HCT116 (cell line): ENCODE measurements around the gene TEDDM1. TPM values are rescaled to one million over a fixed set of nuclear protein-coding genes. Genes with fewer than 3 reads are reported as not detected.
A peak's percentile ranks its signal among the peaks of the same experiment; 100 is the strongest.

Experiments used
- ATAC-seq: fragments of 200-7000 bp; cut with Tn5 transposase; 2 replicates; pipeline ENCODE4 v1.9.1; 2020; ENCODE audit warnings: mild to moderate bottlenecking, moderate library complexity
- BruUV-seq: library from RNA; stranded (reverse); fragments of 400-500 nt; replicated peaks from 2 replicates; lab custom pipeline; 2021; lab: Mats Ljungman, UMichigan
- CTCF ChIA-PET: fragments of 300-600 bp; sonication (Branson Sonifier 250); formaldehyde crosslinking; loops from one replicate; lab custom pipeline; 2021; ENCODE audit warnings: antibody characterized with exemption; lab: Charles Lee
- POLR2A ChIA-PET: fragments of 300-600, 350-600 bp; sonication (Branson Sonifier 250); formaldehyde crosslinking; loops from one replicate; lab custom pipeline; 2021; ENCODE audit warnings: antibody characterized with exemption; lab: Charles Lee
- RAD21 ChIA-PET, 2 experiments: fragments of 300-600 bp; sonication (Branson Sonifier 250); formaldehyde crosslinking; loops; one replicate each; lab custom pipeline; 2023; ENCODE audit warnings: low total read pairs in 2 of 2; ENCODE audit not compliant: uncharacterized antibody in 2 of 2, unreplicated experiment in 2 of 2, low non-redundant PET in 1 of 2; lab: Charles Lee
- DNase-seq: peaks from one replicate; pipeline ENCODE4 v3.0.0-alpha.2; 2010; ENCODE audit warnings: low read depth, low spot score
- H2AFZ ChIP-seq: fragments of 200-600 bp; shearing (Covaris generic), sonication (generic); 2 replicates; pipeline ENCODE4 v1.6.1; 2017; ENCODE audit warnings: low read depth, mixed run types, mixed read lengths, antibody characterized with exemption, low read length; ENCODE audit not compliant: poor library complexity, severe bottlenecking
- H3K27ac ChIP-seq: 2 replicates; pipeline ENCODE4 v1.5.1; 2012; ENCODE audit warnings: low read depth, low read length
- H3K27me3 ChIP-seq: fragments of 200-600 bp; sonication (generic); 2 replicates; pipeline ENCODE4 v1.6.1; 2016; ENCODE audit warnings: mixed run types, low read length, mixed read lengths; ENCODE audit not compliant: insufficient read depth
- H3K36me3 ChIP-seq, 2 experiments: fragments of 200-500 bp in 1 of 2; fragments of 200-600 bp in 1 of 2; sonication (Bioruptor generic) in 1 of 2; sonication (generic) in 1 of 2; 2 replicates each; pipeline versions ENCODE4 v1.5.1 to v1.6.1; 2014 to 2016; ENCODE audit warnings: low read length in 2 of 2, inconsistent platforms in 1 of 2, mixed read lengths in 1 of 2, mixed run types in 1 of 2; ENCODE audit not compliant: insufficient read depth in 2 of 2, control insufficient read depth in 1 of 2
- H3K4me1 ChIP-seq, 2 experiments: fragments of 200-600 bp in 1 of 2; sonication (generic) in 1 of 2; 2 replicates each; pipeline versions ENCODE4 v1.5.1 to v1.6.1; 2012 to 2017; ENCODE audit warnings: low read length in 2 of 2, inconsistent platforms in 1 of 2, mild to moderate bottlenecking in 1 of 2, mixed read lengths in 1 of 2, mixed run types in 1 of 2, moderate library complexity in 1 of 2; ENCODE audit not compliant: insufficient read depth in 2 of 2, control insufficient read depth in 1 of 2
- H3K4me2 ChIP-seq: fragments of 200-600 bp; sonication (generic); 2 replicates; pipeline ENCODE4 v1.6.1; 2017; ENCODE audit warnings: mixed run types, low read length, mixed read lengths
- H3K4me3 ChIP-seq, 2 experiments: fragments of 200-600 bp in 1 of 2; sonication (generic) in 1 of 2; replicated peaks in 1 of 2; 2 replicates each; pipeline ENCODE4 v1.5.1; 2011 to 2016; ENCODE audit warnings: low read length in 2 of 2, control low read depth in 1 of 2, low read depth in 1 of 2, mild to moderate bottlenecking in 1 of 2, mixed read lengths in 1 of 2, mixed run types in 1 of 2
- H3K79me2 ChIP-seq: fragments of 200-600 bp; sonication (generic); 2 replicates; pipeline ENCODE4 v1.6.1; 2017; ENCODE audit warnings: mild to moderate bottlenecking, mixed run types, low read length, moderate library complexity, mixed read lengths; ENCODE audit not compliant: insufficient read depth
- H3K9ac ChIP-seq: fragments of 200-600 bp; sonication (generic); 2 replicates; pipeline ENCODE4 v1.6.1; 2016; ENCODE audit warnings: low read length, mixed read lengths
- H3K9me2 ChIP-seq: fragments of 200-600 bp; sonication (generic), shearing (Covaris generic); 2 replicates; pipeline ENCODE4 v1.6.1; 2017; ENCODE audit warnings: mixed run types, mild to moderate bottlenecking, moderate library complexity; ENCODE audit not compliant: insufficient read depth
- H3K9me3 ChIP-seq, 2 experiments: fragments of 200-500 bp in 1 of 2; fragments of 200-600 bp in 1 of 2; sonication (Bioruptor generic) in 1 of 2; sonication (generic) in 1 of 2; 2 replicates each; pipeline ENCODE4 v1.6.1; 2014 to 2017; ENCODE audit warnings: low read length in 2 of 2, mixed read lengths in 2 of 2, inconsistent platforms in 1 of 2, low read depth in 1 of 2, mild to moderate bottlenecking in 1 of 2, mixed run types in 1 of 2, moderate library complexity in 1 of 2; ENCODE audit not compliant: control insufficient read depth in 1 of 2, insufficient read depth in 1 of 2
- H4K20me1 ChIP-seq: fragments of 200-600 bp; sonication (generic), shearing (Covaris generic); 2 replicates; pipeline ENCODE4 v1.6.1; 2017; ENCODE audit warnings: mixed run types, mild to moderate bottlenecking, moderate library complexity; ENCODE audit not compliant: insufficient read depth
- ATF3 ChIP-seq: IDR thresholded peaks from 2 replicates; pipeline ENCODE4 v1.6.1; 2012
- CBX3 ChIP-seq: IDR thresholded peaks from 2 replicates; pipeline ENCODE4 v1.6.1; 2012; ENCODE audit warnings: low read depth
- CEBPB ChIP-seq: IDR thresholded peaks from 2 replicates; pipeline ENCODE4 v1.6.1; 2012; ENCODE audit warnings: low read depth
- CTCF ChIP-seq, 3 experiments: fragments of 200-600 bp in 1 of 3; sonication (generic) in 1 of 3; IDR thresholded peaks in 2 of 3; conservative IDR thresholded peaks in 1 of 3; 2 replicates each; pipeline ENCODE4 v1.5.1; 2012 to 2017; ENCODE audit warnings: low read depth in 2 of 3, low read length in 2 of 3, antibody characterized with exemption in 1 of 3, borderline replicate concordance in 1 of 3, control low read depth in 1 of 3, mild to moderate bottlenecking in 1 of 3, mixed read lengths in 1 of 3, mixed run types in 1 of 3, moderate library complexity in 1 of 3; ENCODE audit not compliant: insufficient read depth in 1 of 3
- EGR1 ChIP-seq: IDR thresholded peaks from 2 replicates; pipeline ENCODE4 v1.6.1; 2012; ENCODE audit warnings: low read depth
- ELF1 ChIP-seq: IDR thresholded peaks from 2 replicates; pipeline ENCODE4 v1.6.1; 2012; ENCODE audit warnings: low read depth, borderline replicate concordance
- EZH2 ChIP-seq: fragments of 200-600 bp; sonication (generic); IDR thresholded peaks from 2 replicates; pipeline ENCODE4 v1.6.1; 2017; ENCODE audit warnings: antibody characterized with exemption, mixed run types
- EZH2phosphoT487 ChIP-seq: fragments of 200-600 bp; IDR thresholded peaks from 2 replicates; pipeline ENCODE4 v1.6.1; 2018; ENCODE audit warnings: antibody characterized with exemption, borderline replicate concordance
- FOSL1 ChIP-seq: IDR thresholded peaks from 2 replicates; pipeline ENCODE4 v1.6.1; 2012; ENCODE audit warnings: low read depth
- JUND ChIP-seq: IDR thresholded peaks from 2 replicates; pipeline ENCODE4 v1.6.1; 2012
- MAX ChIP-seq: IDR thresholded peaks from 2 replicates; pipeline ENCODE4 v1.6.1; 2012
- POLR2A ChIP-seq: IDR thresholded peaks from 2 replicates; pipeline ENCODE4 v1.7.0; 2011; ENCODE audit warnings: borderline replicate concordance; ENCODE audit not compliant: insufficient read depth, insufficient read length; ENCODE audit errors: extremely low read depth
- POLR2AphosphoS5 ChIP-seq: IDR thresholded peaks from 2 replicates; pipeline ENCODE4 v1.6.1; 2011; ENCODE audit warnings: mild to moderate bottlenecking, low read depth, low read length, moderate library complexity
- RAD21 ChIP-seq: IDR thresholded peaks from 2 replicates; pipeline ENCODE4 v1.6.1; 2012; ENCODE audit warnings: low read depth, mild to moderate bottlenecking
- SIN3A ChIP-seq: IDR thresholded peaks from 2 replicates; pipeline ENCODE4 v1.6.1; 2012; ENCODE audit warnings: low read depth
- SP1 ChIP-seq: IDR thresholded peaks from 2 replicates; pipeline ENCODE4 v1.6.1; 2012; ENCODE audit warnings: low read depth
- SRF ChIP-seq: IDR thresholded peaks from 2 replicates; pipeline ENCODE4 v1.6.1; 2012; ENCODE audit warnings: low read depth
- TCF7L2 ChIP-seq: IDR thresholded peaks from 2 replicates; pipeline ENCODE4 v1.7.0; 2011; ENCODE audit warnings: borderline replicate concordance, inconsistent platforms; ENCODE audit not compliant: insufficient read depth, insufficient read length; ENCODE audit errors: extremely low read depth
- YY1 ChIP-seq: IDR thresholded peaks from 2 replicates; pipeline ENCODE4 v1.6.1; 2011; ENCODE audit warnings: low read length, low read depth, moderate library complexity, mild to moderate bottlenecking; ENCODE audit not compliant: insufficient replicate concordance; ENCODE audit errors: extremely low read depth
- ZFX ChIP-seq: fragments of 450-650 bp; IDR thresholded peaks from 2 replicates; pipeline ENCODE4 v1.6.1; 2017
- ZNF274 ChIP-seq: fragments of 200-500 bp; sonication (Bioruptor generic); IDR thresholded peaks from 2 replicates; pipeline ENCODE4 v1.6.1; 2014; ENCODE audit warnings: mild to moderate bottlenecking, low read depth, low read length, inconsistent platforms
- intact Hi-C: fragments of 100-400 bp; cut with micrococcal nuclease; formaldehyde crosslinking; loops from 2 replicates; pipeline ENCODE4 v1.10.0; 2022
- total RNA-seq: library from RNA; stranded (reverse); gene quantifications from one replicate; pipeline ENCODE4 v1.2.1, GENCODE V29; 2021; ENCODE audit not compliant: unreplicated experiment
- TF ChIP-seq, protein P1 (sequence below): IDR thresholded peaks from 2 replicates; pipeline ENCODE4 v1.6.1; 2011; ENCODE audit warnings: mild to moderate bottlenecking, low read length, moderate library complexity; ENCODE audit not compliant: insufficient replicate concordance; ENCODE audit errors: extremely low read depth

The TEDDM1 gene
- total RNA-seq, 1 experiment from 2014 or later, result not detected

DNA sequence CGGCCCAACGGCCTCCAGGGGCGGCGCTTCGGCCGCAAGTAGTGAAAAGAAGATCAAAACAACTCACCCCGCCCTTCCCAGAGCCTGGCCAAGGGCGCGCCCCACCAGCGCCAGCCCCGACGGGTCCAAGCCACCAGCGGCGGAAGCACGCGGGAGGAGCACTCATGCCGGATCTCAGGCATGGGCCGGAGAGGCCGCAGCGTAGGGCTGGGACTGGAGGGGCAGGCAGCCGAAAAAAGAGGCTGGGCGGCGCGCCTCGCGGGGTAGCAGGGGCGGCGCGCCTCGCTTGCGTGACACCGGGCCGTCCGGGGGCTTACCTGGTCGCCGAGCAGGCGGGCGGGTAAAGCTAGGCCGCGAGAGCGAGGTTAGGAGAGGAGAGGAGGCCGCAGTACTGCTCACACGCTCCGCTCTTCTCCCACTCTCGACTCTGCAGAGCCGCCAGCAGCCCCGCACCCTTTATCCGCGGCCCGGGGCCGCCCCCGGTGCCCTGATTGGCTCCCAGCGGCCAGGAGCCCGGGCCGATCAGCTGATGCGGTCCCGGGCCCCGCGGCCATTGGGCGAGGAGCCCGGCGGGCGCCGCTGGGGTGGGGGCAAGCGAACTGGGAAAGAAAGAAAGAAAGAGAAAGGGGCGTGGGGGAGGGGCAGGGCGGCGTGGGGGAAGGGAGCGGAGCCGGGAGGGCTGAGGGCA, 9.0 kb downstream of the TEDDM1 start, which contains the start of gene GLUL:
GLUL (minus strand) TSS at position 429 of the 688 bp plus-strand sequence. CDS start 3,053 bp downstream, outside the sequence.
- peaks cover 45% of the 10 kb centered on the region for H3K79me2 ChIP-seq
- BruUV-seq, result no TSS peak
- intact Hi-C loops, result loop anchor here (5.0 kb wide), 1 partner anchor 914 kb away; no protein-coding TSS in a partner anchor
- H4K20me1 ChIP-seq, result peaks cover 5% of the 10 kb centered on the region; the same call in 1 of the 2 replicates
- no peak within 1 kb of the TSS for H2AFZ ChIP-seq
- peak within 1 kb of the TSS; percentile 71 to 85 for H3K4me3 ChIP-seq
- no peaks in the 10 kb centered on the region for H3K9me2 ChIP-seq
- peak within 1 kb of the TSS; percentile 94 for H3K27ac ChIP-seq
- DNase-seq (peak; percentile 68), ATAC-seq (peak; percentile 93)
- peaks cover 23% of the 10 kb centered on the region in 2 experiments for H3K36me3 ChIP-seq
- H3K27me3 ChIP-seq, result no peaks in the 10 kb centered on the region
- ChIA-PET CTCF (interaction anchor here (0.9 to 1.4 kb wide), 3 partner anchors 248 to 455 kb away, joined by 3 to 11 read pairs (median 5); no protein-coding TSS in a partner anchor), RAD21 (interaction anchor here in 1 of 2 experiments (1.0 kb wide), 1 partner anchor 248 kb away, joined by 6 read pairs; no protein-coding TSS in a partner anchor), POLR2A (interaction anchor here (0.7 to 1.2 kb wide), 16 partner anchors 9 to 362 kb away, joined by 3 to 18 read pairs (median 4); no protein-coding TSS in a partner anchor)
- H3K9ac ChIP-seq, result peak within 1 kb of the TSS; percentile 87
- no peaks in the 10 kb centered on the region for H3K9me3 ChIP-seq
- peaks cover 13 to 18% of the 10 kb centered on the region in 2 experiments for H3K4me1 ChIP-seq
- H3K4me2 ChIP-seq, result peak within 1 kb of the TSS; percentile 89
- no peak for TF ChIP-seq YY1
- TF ChIP-seq SP1, result peak; percentile 47; the same call in 1 of the 2 replicates
- no peak for TF ChIP-seq CBX3
- peak; percentile 77 for TF ChIP-seq TCF7L2
- peak; percentile 97 for TF ChIP-seq POLR2A
- TF ChIP-seq EZH2phosphoT487, result no peak
- no peak for TF ChIP-seq ZNF274
- TF ChIP-seq JUND, result no peak
- peak; percentile 51; the same call in 1 of the 2 replicates for TF ChIP-seq EGR1
- no peak for TF ChIP-seq EZH2
- TF ChIP-seq ZFX, result peak; percentile 97
- TF ChIP-seq RAD21, result no peak; the same call in 1 of the 2 replicates
- TF ChIP-seq, protein P1, sequence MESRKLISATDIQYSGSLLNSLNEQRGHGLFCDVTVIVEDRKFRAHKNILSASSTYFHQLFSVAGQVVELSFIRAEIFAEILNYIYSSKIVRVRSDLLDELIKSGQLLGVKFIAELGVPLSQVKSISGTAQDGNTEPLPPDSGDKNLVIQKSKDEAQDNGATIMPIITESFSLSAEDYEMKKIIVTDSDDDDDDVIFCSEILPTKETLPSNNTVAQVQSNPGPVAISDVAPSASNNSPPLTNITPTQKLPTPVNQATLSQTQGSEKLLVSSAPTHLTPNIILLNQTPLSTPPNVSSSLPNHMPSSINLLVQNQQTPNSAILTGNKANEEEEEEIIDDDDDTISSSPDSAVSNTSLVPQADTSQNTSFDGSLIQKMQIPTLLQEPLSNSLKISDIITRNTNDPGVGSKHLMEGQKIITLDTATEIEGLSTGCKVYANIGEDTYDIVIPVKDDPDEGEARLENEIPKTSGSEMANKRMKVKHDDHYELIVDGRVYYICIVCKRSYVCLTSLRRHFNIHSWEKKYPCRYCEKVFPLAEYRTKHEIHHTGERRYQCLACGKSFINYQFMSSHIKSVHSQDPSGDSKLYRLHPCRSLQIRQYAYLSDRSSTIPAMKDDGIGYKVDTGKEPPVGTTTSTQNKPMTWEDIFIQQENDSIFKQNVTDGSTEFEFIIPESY, result no peak
- TF ChIP-seq ATF3, result no peak
- no peak for TF ChIP-seq CTCF (IDR thresholded peaks at IDR 0.05 in 2 of 3, conservative IDR thresholded peaks at IDR 0.05 in 1 of 3; ENCODE audit: borderline replicate concordance in 1 of 3, insufficient read depth in 1 of 3, low read depth in 2 of 3, low read length in 2 of 3)
- TF ChIP-seq SRF, result no peak
- peak; percentile 98 for TF ChIP-seq POLR2AphosphoS5
- TF ChIP-seq CEBPB, result no peak
- peak; percentile 70; the same call in 1 of the 2 replicates for TF ChIP-seq SIN3A
- peak; percentile 63 for TF ChIP-seq MAX
- TF ChIP-seq FOSL1, result no peak
- TF ChIP-seq ELF1, result no peak
